GM19025 (cell line): ENCODE data around the gene RP9.

Experiments used
- ATAC-seq: cut with Tn5 transposase; IDR thresholded peaks from one replicate; pipeline ENCODE4 v1.9.1; 2021; ENCODE audit warnings: mild to moderate bottlenecking, low read depth, moderate library complexity; ENCODE audit not compliant: unreplicated experiment

The RP9 gene

GRCh38 chr7:33109005-33109757 lies at the start of gene RP9:
TSS of gene RP9 (minus strand) at chr7:33109404. CDS start at chr7:33109372, 32 bp downstream.
- ATAC-seq, result peak; percentile 89

- no peak for ATAC-seq
Measured at GRCh38 chr7:33157781-33158180, 48.6 kb upstream of the RP9 start.

- ATAC-seq, result no peak
Measured at GRCh38 chr7:33157311-33157710, 48.1 kb upstream of the RP9 start.

- no peak for ATAC-seq
Measured at GRCh38 chr7:33156441-33156840, 47.2 kb upstream of the RP9 start.

- ATAC-seq, result no peak
Measured at GRCh38 chr7:33155811-33156210, 46.6 kb upstream of the RP9 start.

- ATAC-seq, result no peak
Measured at GRCh38 chr7:33152087-33152486, 42.9 kb upstream of the RP9 start.

- ATAC-seq, result no peak
Measured at GRCh38 chr7:33145156-33145555, 36.0 kb upstream of the RP9 start.

GRCh38 chr7:33143996-33144718 lies 35.0 kb upstream of the RP9 start:
- ATAC-seq, result no peak

GRCh38 chr7:33142585-33142984 lies 33.4 kb upstream of the RP9 start:
- ATAC-seq, result no peak

GRCh38 chr7:33137103-33137502 lies 27.9 kb upstream of the RP9 start:
- ATAC-seq, result no peak

GRCh38 chr7:33130184-33130583 lies 21.0 kb upstream of the RP9 start:
- ATAC-seq, result no peak

- no peak for ATAC-seq
Measured at GRCh38 chr7:33129806-33130153, 20.6 kb upstream of the RP9 start.

GRCh38 chr7:33128990-33129805 lies 20.0 kb upstream of the RP9 start, which contains the start of gene BBS9:
TSS of gene BBS9 (plus strand) at chr7:33129564. CDS start at chr7:33146253, 16,689 bp downstream.
- peak; percentile 99 for ATAC-seq

GRCh38 chr7:33128631-33128989 lies 19.4 kb upstream of the RP9 start:
- no peak for ATAC-seq

- ATAC-seq, result no peak
Measured at GRCh38 chr7:33127085-33127484, 17.9 kb upstream of the RP9 start.

- no peak for ATAC-seq
Measured at GRCh38 chr7:33118383-33118782, 9.2 kb upstream of the RP9 start.

GRCh38 chr7:33114976-33115375 lies 5.8 kb upstream of the RP9 start:
- no peak for ATAC-seq

- ATAC-seq, result no peak
Measured at GRCh38 chr7:33111614-33112013, 2.4 kb upstream of the RP9 start.

- no peak for ATAC-seq
Measured at GRCh38 chr7:33109758-33110238, 594 bp upstream of the RP9 start.

GRCh38 chr7:33108554-33109004 lies 625 bp downstream of the RP9 start:
- ATAC-seq, result peak; percentile 31
